Adipocyte (in vitro differentiated cells): ENCODE measurements around the gene FBXO48.

Experiments used
- DNase-seq: peaks from one replicate; pipeline ENCODE4 v3.0.0-alpha.2; 2015; ENCODE audit warnings: low read depth
- H3K27me3 ChIP-seq: replicated peaks from 2 replicates; pipeline ENCODE4 v1.7.0; 2013; ENCODE audit warnings: mild to moderate bottlenecking, low read length, moderate library complexity; ENCODE audit not compliant: control insufficient read depth, insufficient read depth
- H3K36me3 ChIP-seq: 2 replicates; pipeline ENCODE4 v1.7.0; 2013; ENCODE audit warnings: low read length, mild to moderate bottlenecking, moderate library complexity; ENCODE audit not compliant: control insufficient read depth, insufficient read depth, severe bottlenecking
- H3K4me1 ChIP-seq: 2 replicates; pipeline ENCODE4 v1.7.0; 2013; ENCODE audit warnings: mild to moderate bottlenecking, low read length, moderate library complexity; ENCODE audit not compliant: control insufficient read depth, insufficient read depth
- H3K4me3 ChIP-seq: 2 replicates; pipeline ENCODE4 v1.7.0; 2013; ENCODE audit warnings: mild to moderate bottlenecking, low read length, moderate library complexity
- H3K9ac ChIP-seq: 2 replicates; pipeline ENCODE4 v1.7.0; 2013; ENCODE audit warnings: mild to moderate bottlenecking, low read length, moderate library complexity
- H3K9me3 ChIP-seq: 2 replicates; pipeline ENCODE4 v1.7.0; 2013; ENCODE audit warnings: mild to moderate bottlenecking, low read length, moderate library complexity; ENCODE audit not compliant: control insufficient read depth

FBXO48 gene

GRCh38 chr2:68434981-68435380 lies 32.1 kb downstream of the FBXO48 start:
- H3K9ac ChIP-seq, result no peak overlapping the region
- no peaks in the 10 kb centered on the region for H3K36me3 ChIP-seq
- no peaks in the 10 kb centered on the region for H3K9me3 ChIP-seq
- no peaks in the 10 kb centered on the region for H3K27me3 ChIP-seq
- peaks cover 32% of the 10 kb centered on the region for H3K4me1 ChIP-seq
- no peak for DNase-seq
- no peak overlapping the region for H3K4me3 ChIP-seq

DNA sequence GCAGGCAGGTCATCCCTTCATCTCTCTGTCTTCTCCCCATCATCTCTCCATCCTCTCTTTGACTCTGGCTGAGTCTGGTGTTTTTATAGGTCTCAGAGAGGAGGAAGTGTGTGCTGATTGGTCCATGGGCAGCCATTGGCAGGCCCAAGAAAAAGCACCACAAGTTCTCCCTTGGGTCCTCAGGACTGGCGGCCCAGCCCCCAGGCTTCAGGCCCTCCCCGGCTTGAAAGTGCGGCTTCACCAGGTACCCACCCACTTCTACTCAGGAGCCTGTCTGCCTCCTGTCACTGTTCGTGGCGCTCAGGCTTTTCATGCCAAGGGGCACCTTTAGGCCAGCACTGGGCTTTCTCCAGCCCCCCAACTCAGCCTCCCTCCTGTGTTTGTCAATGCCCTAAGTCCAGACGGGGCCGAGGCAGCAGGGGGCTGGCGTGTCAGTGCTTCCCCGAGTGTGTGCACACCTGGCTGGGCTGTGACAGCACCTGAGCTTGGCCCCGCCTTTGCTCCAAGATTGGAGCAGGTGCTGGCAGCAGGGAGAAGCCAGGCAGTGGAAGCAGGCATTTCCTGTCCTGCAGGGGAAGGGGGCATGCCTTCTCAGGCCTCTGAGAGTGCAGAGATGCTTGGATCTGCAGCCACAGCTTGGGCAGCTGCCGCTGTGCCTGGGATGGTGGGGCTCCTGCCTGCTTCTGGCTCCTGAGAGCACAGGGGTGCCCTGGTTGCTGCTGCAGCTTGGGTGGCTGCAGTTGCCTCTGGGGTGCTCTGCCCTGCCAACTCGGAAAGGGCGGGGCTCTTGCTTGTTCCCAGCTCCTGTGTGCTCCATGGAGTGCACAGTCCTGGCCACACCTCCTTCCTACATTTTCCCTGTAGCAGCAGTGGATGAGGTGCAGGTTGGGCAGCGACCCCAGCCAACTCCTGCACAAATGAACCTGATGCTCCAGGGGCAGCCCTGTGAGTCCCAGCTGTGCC lies 34.1 kb downstream of the FBXO48 start:
- Histone ChIP-seq H3K27me3 (no peaks in the 10 kb centered on the region), H3K4me1 (peaks cover 34% of the 10 kb centered on the region), H3K4me3 (no peak overlapping the region), H3K9me3 (no peaks in the 10 kb centered on the region), H3K36me3 (no peaks in the 10 kb centered on the region), H3K9ac (no peak overlapping the region)
- DNase-seq, result no peak

DNA sequence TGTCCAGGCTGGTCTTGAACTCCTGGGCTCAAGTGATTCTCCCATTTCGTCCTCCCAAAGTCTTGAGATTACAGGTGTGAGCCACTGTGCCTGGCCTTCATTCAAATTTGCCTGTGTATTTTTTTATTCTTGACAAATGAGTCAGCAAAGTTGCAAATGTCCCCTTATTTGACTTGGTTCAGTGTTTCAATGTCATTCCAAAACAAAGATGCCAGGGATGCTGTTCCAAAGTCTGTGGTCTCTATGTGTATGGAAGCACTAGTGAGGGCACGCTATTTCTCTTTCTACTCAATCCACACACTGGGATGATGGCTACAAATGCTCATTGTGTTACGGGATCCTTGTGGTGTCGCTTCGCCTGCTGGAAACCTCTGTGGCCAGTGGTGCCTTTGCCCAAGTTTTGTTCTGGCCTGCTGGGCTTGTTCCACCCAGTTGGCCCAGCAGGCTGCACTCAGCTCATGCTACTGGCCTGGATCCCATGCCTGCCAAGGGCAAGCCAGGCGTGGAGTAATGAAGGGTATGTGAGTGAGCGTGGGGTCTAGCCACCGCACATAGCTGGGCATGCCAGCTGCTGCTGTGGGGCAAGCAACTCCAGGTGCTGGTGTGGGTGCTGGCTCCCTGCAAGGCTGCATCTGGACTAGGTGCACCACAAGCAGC lies 35.6 kb downstream of the FBXO48 start:
- Histone ChIP-seq H3K27me3 (no peaks in the 10 kb centered on the region), H3K4me1 (peaks cover 35% of the 10 kb centered on the region), H3K4me3 (no peak overlapping the region), H3K9me3 (no peaks in the 10 kb centered on the region), H3K36me3 (no peaks in the 10 kb centered on the region), H3K9ac (no peak overlapping the region)
- no peak for DNase-seq

- no peak for DNase-seq
- Histone ChIP-seq H3K36me3 (no peaks in the 10 kb centered on the region), H3K9ac (no peak overlapping the region), H3K4me1 (peaks cover 18% of the 10 kb centered on the region), H3K27me3 (peaks cover 6% of the 10 kb centered on the region), H3K9me3 (no peaks in the 10 kb centered on the region), H3K4me3 (no peak overlapping the region)
Observed at GRCh38 chr2:68429311-68429826, 37.7 kb downstream of the FBXO48 start.

DNA sequence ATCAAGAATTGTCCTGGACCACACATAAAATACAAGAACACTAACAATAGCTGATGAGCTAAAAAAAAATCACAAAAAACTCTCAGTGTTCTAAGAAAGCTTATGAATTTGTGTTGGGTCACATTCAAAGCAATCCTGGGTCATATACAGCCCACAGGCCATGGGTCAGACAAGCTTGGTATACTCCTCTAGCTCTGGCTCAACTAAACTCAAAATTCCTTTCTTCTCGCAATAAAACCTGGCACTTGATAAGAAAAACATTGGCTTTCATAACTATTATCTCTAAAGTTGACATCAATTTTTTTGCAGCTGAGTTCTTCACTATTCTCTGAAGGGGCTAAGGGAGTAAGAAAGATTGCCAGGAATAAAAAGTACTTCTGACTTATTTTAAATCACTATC lies 38.3 kb downstream of the FBXO48 start:
- Histone ChIP-seq H3K4me3 (no peak overlapping the region), H3K9me3 (peaks cover 2% of the 10 kb centered on the region), H3K36me3 (no peaks in the 10 kb centered on the region), H3K27me3 (peaks cover 10% of the 10 kb centered on the region), H3K9ac (no peak overlapping the region), H3K4me1 (peaks cover 18% of the 10 kb centered on the region)
- DNase-seq, result no peak

DNA sequence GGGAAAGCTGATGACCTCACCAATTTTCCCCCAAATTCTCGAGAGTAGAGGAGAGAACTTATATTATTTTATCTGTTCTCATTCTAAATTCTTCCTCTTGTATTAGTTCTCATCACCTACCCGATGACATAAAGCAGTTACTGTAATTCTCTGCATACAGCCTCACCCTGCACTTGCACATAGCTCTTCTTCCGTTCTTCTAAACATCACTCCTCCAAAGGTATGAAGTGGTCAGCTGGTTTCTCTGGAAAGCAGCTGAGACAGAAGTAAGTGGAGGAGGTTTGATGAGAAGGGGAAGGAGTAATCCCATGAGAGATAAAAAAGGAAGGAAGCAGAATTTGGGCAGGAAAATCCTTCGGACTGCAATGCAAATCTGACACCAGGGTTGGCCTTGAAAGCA lies 39.0 kb downstream of the FBXO48 start:
- H3K36me3 ChIP-seq, result no peaks in the 10 kb centered on the region
- peaks cover 18% of the 10 kb centered on the region for H3K4me1 ChIP-seq
- no peak overlapping the region for H3K4me3 ChIP-seq
- H3K27me3 ChIP-seq, result peaks cover 15% of the 10 kb centered on the region
- no peak overlapping the region for H3K9ac ChIP-seq
- DNase-seq, result no peak
- peaks cover 2% of the 10 kb centered on the region for H3K9me3 ChIP-seq

GRCh38 chr2:68426848-68427579 lies 40.1 kb downstream of the FBXO48 start:
- Histone ChIP-seq H3K9ac (no peak overlapping the region), H3K36me3 (no peaks in the 10 kb centered on the region), H3K4me1 (peaks cover 18% of the 10 kb centered on the region), H3K27me3 (peaks cover 16% of the 10 kb centered on the region), H3K9me3 (peaks cover 2% of the 10 kb centered on the region), H3K4me3 (no peak overlapping the region)
- DNase-seq, result peak; percentile 42

DNA sequence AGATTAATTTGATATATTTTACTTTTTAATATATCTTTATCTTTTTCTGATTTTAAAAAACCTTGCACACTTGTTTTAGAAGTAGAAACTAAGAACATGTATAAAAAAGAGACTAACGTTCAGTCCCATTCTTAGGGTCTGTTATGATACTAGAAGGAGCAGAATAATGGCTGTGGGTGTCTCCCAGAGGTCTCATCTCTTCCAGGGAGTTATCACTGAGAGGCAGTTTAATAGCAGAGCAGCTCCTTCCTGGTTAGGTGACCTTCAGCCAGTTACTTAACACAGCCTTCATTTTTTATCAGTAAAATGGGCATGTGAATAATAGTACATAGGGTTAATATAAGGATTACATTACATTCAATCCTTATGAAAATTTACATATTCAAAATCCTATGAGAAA lies 40.6 kb downstream of the FBXO48 start:
- Histone ChIP-seq H3K4me1 (peaks cover 13% of the 10 kb centered on the region), H3K36me3 (no peaks in the 10 kb centered on the region), H3K9me3 (peaks cover 2% of the 10 kb centered on the region), H3K9ac (no peak overlapping the region), H3K4me3 (no peak overlapping the region), H3K27me3 (peaks cover 22% of the 10 kb centered on the region)
- DNase-seq, result no peak

GRCh38 chr2:68425503-68425902 lies 41.6 kb downstream of the FBXO48 start:
- Histone ChIP-seq H3K9me3 (peaks cover 2% of the 10 kb centered on the region), H3K9ac (no peak overlapping the region), H3K36me3 (no peaks in the 10 kb centered on the region), H3K27me3 (peaks cover 26% of the 10 kb centered on the region), H3K4me1 (peaks cover 10% of the 10 kb centered on the region), H3K4me3 (no peak overlapping the region)
- DNase-seq, result no peak

GRCh38 chr2:68423966-68424650 lies 43.0 kb downstream of the FBXO48 start:
- Histone ChIP-seq H3K27me3 (peaks cover 29% of the 10 kb centered on the region), H3K4me3 (no peak overlapping the region), H3K36me3 (no peaks in the 10 kb centered on the region), H3K9ac (no peak overlapping the region), H3K4me1 (peaks cover 10% of the 10 kb centered on the region), H3K9me3 (peaks cover 2% of the 10 kb centered on the region)
- no peak for DNase-seq
